GM18519 (cell line): ENCODE results near the gene SLC35D2.
"Not testable (repeated sequence)": the region's sequence is repeated elsewhere in the genome, so short reads cannot be mapped to it uniquely, and the experiment has no call there.

Source experiments
- ATAC-seq: cut with Tn5 transposase; IDR thresholded peaks from one replicate; pipeline ENCODE4 v1.9.1; 2021; ENCODE audit warnings: mild to moderate bottlenecking, moderate library complexity; ENCODE audit not compliant: unreplicated experiment, low FRiP score

The SLC35D2 gene

GRCh38 chr9:96362119-96362518 is 21.4 kb downstream of the SLC35D2 start:
- ATAC-seq = not testable (repeated sequence)

GRCh38 chr9:96361668-96362067 is 21.8 kb downstream of the SLC35D2 start:
- no peak for ATAC-seq

- ATAC-seq = no peak
Measured at GRCh38 chr9:96360976-96361375, 22.5 kb downstream of the SLC35D2 start.

- not testable (repeated sequence) for ATAC-seq
Measured at GRCh38 chr9:96360523-96360922, 23.0 kb downstream of the SLC35D2 start.

GRCh38 chr9:96350866-96351265 is 32.6 kb downstream of the SLC35D2 start:
- no peak for ATAC-seq

- ATAC-seq = no peak
Measured at GRCh38 chr9:96348261-96348660, 35.2 kb downstream of the SLC35D2 start.

- ATAC-seq = no peak
Measured at GRCh38 chr9:96345551-96345950, 38.0 kb downstream of the SLC35D2 start.

GRCh38 chr9:96344458-96345180 is 38.9 kb downstream of the SLC35D2 start:
- ATAC-seq = no peak

- ATAC-seq = no peak
Measured at GRCh38 chr9:96343515-96344360, 39.8 kb downstream of the SLC35D2 start.

GRCh38 chr9:96342571-96343245 is 40.8 kb downstream of the SLC35D2 start:
- ATAC-seq = no peak

GRCh38 chr9:96340707-96341106 is 42.8 kb downstream of the SLC35D2 start:
- no peak for ATAC-seq

GRCh38 chr9:96338299-96338698 is 45.2 kb downstream of the SLC35D2 start:
- no peak for ATAC-seq

- ATAC-seq = no peak
Measured at GRCh38 chr9:96333958-96334357, 49.6 kb downstream of the SLC35D2 start.

- no peak for ATAC-seq
Measured at GRCh38 chr9:96331236-96331947, 52.1 kb downstream of the SLC35D2 start.

GRCh38 chr9:96327694-96328352 is 55.7 kb downstream of the SLC35D2 start:
- no peak for ATAC-seq

GRCh38 chr9:96323169-96323568 is 60.3 kb downstream of the SLC35D2 start:
- ATAC-seq = no peak

- ATAC-seq = not testable (repeated sequence)
Measured at GRCh38 chr9:96322736-96323135, 60.8 kb downstream of the SLC35D2 start.

- ATAC-seq = not testable (repeated sequence)
Measured at GRCh38 chr9:96322210-96322609, 61.3 kb downstream of the SLC35D2 start.

- ATAC-seq = no peak
Measured at GRCh38 chr9:96321515-96321914, 62.0 kb downstream of the SLC35D2 start.

GRCh38 chr9:96320749-96321280 is 62.7 kb downstream of the SLC35D2 start:
- ATAC-seq = no peak
